GM21528 (cell line): ENCODE data around the gene SPATA6L.
"Not testable (repeated sequence)": the region's sequence is repeated elsewhere in the genome, so short reads cannot be mapped to it uniquely, and the experiment has no call there.

Experiments used
- ATAC-seq: cut with Tn5 transposase; IDR thresholded peaks from one replicate; pipeline ENCODE4 v1.9.1; 2021; ENCODE audit warnings: mild to moderate bottlenecking, moderate library complexity; ENCODE audit not compliant: unreplicated experiment, low FRiP score

SPATA6L gene

DNA sequence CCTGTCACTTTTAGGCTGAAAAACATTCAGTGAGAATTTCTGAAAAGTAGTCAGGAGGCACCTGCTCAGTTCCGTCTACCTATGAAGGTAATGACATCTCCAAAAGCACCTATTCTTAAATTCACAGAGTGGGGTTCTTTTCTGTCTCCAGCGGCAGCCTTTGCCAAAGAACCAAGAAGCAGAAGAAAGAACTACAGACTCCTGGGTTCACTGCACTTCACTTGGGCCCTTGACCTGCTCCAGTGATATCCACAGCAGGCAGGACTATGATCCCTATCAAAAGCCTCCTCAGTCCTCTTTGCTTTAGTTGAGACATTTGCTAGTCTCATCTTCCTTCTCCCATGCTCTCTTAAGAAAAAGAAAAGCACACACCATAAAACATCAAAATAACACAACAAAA lies 23.9 kb downstream of the SPATA6L start:
- ATAC-seq: no peak

DNA sequence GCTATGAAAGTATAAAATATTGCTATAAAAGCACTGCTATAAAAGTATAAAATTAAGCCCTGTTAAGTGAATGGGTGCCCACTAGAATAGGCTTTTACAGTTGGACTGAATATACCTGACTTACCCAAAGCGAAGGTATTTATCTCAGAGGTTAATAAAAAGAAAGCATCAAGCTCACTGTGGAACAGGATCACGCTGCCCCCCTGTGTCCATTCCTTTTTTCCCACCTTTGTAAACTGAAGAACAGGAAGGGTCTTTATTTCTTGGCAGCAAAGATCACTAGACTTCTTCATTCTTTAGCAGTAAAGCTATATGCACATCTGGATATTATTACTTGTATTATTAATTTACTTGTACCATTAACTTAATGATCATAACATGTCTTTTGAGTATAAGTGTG lies 26.3 kb downstream of the SPATA6L start:
- no peak for ATAC-seq

DNA sequence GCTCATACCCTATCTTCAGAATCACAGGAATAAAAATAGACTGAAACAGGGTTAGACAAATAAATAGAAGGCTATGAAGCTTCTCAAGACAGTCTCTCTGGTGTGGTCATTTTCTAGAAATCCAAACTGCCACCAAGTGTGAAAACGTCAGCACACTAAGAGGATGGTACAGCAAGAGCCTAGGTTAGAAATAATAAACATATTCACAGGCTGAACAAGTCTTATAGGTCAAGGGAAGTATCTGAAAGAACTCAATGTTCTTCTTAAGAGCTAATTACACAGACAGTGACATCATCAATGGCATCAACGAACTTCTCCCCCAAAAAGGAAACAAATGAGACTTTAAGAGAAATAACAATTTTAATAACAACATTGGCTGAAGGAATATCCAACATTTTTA lies 26.9 kb downstream of the SPATA6L start:
- ATAC-seq: no peak

DNA sequence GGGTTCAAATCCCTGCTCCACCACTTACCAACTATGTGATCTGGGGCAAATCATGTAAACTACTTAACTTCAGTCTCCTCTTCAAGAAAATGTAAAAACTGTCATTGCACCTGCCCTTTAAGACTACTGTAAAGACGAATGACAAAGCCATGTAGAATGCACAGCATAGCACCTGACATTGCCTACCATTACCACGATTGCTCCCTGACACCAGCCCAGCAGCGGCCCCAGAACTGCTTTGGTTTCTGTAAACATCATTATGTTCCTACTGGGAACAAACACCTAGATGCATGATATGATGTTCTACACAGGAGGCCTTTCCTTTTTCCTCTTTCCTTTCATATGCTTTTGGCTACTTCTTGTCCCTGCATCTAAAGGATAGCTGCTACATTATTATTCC lies 27.3 kb downstream of the SPATA6L start:
- no peak for ATAC-seq

DNA sequence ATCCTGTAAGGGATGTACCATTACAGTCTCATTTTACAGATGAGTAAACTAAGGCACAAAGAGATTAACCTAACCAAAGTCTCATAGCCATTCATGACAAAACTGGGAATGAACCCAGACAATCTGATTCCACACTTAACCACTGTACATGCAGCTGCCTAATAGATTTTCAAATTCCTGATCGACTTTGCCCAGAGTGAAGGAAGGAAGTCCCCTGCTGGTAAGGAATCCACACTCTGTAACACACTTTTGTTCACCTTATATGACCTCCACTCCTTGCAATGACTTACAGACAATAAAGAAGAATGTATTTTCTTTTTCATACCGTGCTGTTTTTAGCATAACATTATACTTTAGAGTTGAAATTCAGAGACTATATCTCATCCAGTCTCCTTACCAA lies 35.4 kb downstream of the SPATA6L start:
- no peak for ATAC-seq

DNA sequence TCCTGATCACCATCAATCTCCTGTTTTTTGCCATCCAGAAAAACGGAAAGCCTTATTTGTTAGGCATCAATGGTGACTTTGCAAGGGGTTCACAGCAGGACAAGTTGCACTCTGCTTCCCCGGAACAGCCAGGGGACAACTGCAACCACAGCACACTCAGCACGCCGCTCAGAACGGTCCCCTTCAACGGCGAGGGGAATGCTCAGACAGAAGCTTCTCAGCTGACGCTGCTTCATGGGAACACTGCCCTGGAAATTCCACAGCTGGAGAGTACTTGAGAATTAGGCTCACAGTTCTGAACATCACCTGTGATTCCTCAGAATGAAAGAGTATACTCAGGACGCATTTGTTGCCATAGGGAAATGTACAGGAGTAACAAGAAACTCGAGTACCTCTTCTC lies 44.3 kb downstream of the SPATA6L start:
- ATAC-seq: no peak

DNA sequence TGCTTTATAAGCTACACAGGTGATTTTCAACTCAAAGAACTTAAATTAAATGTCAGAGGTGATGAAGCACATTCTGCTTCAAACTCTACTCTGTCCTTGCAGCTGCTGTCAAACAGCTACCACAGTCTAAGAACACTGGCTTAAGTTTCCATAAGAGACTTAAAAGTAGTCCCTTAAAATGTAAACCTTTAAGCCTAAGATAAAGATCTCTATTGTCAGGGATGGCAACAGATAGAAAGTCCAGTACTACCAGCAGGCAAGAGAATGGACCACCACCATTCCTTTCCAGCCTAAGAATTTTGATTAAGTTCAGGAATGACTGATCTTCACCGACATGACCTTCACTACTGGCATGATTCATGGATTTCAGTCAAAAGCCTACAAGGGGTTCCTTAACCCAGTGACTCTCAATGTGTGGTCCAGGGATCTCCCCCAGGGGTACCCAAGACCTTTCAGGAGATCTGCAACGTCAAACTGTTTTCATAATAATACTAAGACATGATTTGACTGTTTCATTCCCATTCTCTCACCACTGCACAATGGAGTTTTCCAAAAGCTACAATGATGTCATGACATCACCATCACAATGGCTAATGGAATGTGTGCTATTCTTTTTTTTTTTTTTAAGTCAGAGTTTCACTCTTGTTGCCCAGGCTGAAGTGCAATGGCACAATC lies 45.3 kb downstream of the SPATA6L start:
- ATAC-seq: no peak

DNA sequence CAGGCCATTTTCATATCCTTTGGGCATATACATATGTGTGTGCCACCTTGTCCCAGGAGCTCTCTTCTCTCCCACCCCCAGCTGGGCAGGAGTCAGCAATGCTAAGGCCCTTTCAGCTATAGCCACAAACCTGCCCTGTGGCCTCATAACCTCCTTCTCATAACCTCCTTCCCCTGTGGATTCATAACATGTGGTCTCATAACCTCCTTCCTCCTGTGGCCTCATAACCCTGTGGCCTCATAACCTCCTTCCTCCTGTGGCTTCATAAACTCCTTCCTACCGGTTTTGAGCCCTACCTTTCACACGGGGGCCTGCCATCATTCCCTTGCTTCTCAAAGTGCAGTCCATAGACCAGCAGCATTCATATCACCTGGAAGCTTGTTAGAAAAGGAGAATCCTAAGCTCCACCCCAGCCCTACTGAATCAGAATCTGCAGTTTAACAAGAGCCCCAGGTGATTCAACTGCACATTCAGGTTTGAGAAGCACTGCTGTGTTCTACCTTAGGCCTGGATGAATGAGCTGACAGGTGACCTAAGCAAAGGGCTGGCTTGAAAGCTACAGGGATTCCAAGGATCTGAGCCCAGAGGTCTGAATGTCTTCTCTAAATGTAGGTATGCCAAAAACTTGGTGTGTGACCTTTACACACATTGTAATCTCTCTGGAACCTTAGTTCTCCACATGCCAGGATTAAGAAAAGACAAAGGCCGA lies 46.1 kb downstream of the SPATA6L start:
- ATAC-seq: no peak

DNA sequence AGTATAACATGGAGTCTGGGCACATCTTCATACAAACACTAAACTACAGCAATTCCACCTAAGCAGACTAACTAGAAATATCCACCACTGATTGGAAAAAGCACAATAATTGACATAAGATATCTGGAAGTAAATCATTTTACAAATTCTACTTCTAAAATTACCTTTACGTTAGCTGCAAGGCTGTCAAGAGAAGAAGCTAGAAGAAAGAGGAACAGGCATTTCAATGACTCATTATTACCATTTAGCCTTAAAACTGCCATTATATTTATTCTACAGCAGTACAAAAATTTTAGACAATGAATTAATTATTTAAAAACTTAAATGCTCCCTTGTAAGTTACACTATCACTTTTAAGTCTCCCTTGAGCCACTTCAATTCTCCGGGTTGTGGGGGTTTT lies 47.6 kb downstream of the SPATA6L start:
- no peak for ATAC-seq

DNA sequence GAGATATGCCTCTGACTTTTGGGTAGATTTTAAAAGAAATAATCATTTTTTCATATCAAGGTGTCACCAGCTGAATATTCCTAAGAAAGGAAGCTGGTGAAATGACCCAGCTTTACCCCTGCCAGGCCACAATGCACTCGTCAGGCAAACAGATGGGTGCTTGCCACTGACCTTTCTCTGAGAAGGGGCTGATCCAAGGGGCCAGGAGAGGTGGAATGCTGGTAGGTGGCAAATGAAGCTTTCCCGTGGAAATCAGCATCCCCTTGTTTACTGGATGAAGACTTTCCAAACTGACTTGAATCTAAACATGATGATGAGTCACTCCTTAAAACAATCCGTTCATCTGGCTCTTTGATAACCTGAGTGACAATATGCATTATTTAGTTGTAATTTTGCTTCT lies 48.5 kb downstream of the SPATA6L start:
- ATAC-seq: no peak

DNA sequence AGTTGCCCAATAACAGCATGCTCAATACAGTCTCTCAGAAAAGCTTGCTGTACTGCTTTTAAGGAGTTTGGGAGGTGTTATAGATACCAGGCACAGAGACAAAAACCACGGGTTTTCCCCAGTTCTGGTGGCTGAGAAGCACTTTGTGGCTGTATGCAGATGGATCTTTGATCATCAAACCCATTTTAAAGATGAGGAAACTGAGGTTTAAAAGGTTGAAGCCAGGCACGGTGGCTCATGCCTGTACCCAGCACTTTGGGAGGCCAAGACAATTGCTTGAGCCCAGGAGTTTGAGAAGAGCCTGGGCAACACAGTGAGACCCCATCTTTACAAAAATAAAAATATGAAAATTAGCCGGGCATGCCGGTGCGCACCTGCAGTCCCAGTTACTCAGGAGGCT lies 50.5 kb downstream of the SPATA6L start:
- no peak for ATAC-seq

DNA sequence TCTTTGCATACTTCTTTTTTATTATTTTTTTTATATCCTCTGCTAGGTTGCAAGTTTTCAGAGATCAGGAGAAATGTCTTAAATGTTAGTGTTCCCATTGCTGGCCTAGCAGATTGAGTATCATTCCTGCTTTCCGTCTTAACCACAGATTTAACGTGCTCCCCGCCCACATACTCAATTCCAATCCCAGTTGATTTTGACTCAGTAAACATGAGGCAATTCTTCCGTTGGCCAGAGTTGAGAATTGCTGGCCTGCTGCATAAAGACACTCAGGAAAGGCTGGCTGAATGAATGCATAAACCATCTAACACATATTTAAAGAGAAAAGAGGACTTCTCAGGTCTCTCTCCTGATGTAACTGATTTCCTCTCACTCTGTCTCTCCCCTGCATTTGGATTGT lies 51.0 kb downstream of the SPATA6L start:
- ATAC-seq: no peak

DNA sequence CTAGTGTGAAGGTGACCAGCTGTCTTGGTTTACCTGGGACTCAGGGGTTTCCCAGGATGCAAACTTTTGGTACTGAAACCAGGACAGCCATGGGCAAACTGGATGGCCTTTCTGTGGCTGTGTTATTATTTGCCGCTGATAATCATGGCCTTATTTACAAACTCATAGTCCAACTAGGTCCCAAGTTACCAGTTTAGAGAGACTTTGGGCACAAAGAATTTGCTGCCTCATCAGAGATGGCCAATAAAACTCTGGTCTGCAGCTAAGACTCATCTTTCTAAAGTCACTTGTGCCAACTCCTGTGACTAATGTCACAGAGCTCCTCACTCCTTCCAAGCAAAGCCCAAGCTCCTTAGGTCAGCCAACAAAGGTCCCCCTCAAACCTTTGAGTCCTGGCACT lies 51.7 kb downstream of the SPATA6L start:
- ATAC-seq: no peak

DNA sequence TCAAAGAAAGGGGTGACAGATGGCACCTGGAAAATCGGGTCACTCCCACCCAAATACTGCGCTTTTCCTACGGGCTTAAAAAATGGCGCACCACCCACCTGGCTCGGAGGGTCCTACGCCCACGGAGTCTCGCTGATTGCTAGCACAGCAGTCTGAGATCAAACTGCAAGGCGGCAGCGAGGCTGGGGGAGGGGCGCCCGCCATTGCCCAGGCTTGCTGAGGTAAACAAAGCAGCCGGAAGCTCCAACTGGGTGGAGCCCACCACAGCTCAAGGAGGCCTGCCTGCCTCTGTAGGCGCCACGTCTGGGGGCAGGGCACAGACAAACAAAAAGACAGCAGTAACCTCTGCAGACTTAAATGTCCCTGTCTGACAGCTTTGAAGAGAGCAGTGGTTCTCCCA lies 60.2 kb downstream of the SPATA6L start:
- ATAC-seq: not testable (repeated sequence)

DNA sequence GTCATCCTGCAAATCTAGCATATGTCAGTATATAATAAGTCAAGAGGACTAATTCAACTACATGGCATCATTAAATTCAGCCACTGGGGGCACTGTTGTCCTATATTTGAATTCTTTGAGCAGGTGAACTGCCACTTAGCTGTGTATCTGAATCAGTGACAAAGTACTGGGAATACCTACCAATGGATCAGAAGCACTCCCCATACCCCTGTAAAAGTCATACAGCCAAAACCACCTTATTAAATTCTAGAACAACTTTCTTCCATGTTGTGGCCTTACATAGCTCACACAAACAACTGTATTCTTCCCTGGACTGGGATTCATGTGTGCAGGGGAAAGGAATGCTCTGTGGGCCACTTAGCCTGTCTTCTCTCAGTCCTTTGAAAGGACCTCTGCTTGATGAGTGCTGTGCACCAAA lies 61.6 kb downstream of the SPATA6L start:
- ATAC-seq: peak; percentile 79

DNA sequence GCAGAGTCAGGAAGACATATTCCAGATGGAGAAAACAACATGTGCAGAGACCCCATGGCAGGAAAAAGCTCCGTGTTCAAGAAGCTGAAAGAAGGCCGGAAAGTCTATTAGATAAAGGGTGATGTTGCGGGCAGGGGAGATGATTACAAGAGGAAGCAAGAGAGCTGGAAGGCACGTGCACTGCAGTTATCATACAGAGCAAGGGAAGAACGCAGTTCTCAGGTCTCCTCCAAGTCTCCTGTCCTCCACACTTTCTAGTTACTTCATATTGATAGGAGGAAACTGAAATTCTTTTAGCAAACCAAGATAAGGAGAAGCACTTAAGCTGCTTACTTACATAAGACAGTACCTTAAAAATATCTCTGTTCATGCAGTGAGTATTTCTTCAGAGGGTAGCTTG lies 62.5 kb downstream of the SPATA6L start:
- no peak for ATAC-seq

DNA sequence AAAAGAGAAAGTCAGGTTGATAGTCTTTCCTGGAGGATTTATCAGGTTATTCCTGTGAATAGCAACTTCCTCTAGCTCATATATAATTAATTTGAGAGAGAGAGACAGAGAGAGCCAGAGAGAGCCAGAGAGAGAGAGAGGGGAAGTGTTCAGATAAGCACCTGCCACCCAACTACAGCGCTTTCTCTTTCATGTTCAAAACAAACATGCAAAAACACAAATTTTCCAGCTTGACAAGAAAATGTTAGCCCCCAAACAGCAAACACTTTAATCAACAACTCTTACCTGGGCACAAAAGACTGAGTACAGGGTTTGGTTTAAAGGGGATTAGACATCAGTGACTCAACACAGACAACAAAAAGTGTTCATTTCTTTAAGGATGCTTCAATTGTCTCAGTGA lies 65.9 kb downstream of the SPATA6L start:
- no peak for ATAC-seq

DNA sequence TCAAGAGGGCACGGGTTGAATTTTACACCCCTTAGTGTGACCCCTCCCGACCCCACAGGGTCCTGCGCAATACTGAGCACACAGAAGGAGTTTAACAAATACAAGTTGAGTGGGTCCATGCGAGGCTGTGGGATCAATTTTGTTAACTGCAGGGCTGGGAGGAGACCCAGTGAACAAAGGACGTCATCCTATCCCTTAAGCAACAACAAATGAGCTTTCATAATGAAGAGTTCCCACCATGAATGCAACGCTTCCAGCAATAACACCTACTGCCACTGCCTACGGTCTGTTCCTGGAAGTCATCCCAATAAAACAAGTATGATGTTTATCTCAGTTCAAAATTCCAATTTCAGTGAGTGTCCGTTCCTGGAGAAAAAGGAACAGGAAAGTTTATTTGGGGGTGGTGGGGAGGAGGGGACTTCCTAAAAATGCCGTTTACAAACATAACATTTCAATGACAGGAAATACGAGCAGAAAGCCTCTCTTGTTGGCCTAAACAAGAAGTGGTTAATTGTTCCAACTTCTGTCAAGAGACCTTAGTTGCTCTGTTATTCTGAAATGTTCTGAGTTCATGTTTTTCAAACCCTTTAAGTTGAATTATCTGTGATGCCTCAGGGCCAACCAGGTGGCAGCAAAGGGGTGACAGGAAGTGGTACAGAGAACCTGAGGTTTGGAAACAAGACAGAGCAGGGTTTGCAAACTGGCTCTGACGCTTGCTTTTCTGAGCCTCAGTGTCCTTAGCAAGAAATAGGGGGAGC lies 69.9 kb downstream of the SPATA6L start:
- peak; percentile 70 for ATAC-seq

DNA sequence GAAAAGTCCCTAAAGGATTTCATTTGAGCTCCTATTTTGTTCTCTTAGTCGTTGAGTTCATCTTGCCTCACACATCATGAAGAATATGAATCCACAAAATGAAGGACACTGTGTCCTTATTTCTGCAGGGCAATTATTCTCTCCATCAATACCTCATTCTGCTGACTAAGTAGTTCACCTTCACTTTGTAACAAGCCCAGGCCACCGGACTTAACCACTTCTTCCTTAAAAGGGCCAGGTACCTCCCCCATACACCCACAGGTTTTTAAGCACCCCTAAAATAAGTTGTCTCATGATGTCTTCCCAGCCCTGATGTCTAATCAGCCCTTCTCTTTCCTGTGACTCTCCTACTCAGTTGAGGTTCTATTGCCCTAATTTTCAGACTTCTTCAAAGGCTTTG lies 71.3 kb downstream of the SPATA6L start:
- ATAC-seq: no peak

DNA sequence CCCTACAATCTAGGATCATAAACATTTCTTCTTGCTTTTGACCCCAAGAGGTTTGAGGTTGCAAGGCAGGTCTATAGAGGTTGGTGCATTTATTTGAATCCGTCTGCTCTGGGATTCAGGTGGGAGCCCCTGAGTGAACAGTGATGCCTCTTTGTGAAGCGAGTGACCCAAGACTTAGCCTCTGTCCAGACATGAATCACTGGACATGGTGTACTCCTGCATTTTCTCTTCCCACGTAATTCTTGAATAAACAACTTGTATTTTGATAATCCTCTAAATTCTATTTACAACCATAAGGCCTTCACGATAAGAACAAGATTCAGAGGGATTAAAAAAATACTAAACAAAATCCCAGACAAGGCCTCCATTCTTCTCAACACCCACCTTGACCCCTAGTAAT lies 71.7 kb downstream of the SPATA6L start:
- ATAC-seq: no peak

DNA sequence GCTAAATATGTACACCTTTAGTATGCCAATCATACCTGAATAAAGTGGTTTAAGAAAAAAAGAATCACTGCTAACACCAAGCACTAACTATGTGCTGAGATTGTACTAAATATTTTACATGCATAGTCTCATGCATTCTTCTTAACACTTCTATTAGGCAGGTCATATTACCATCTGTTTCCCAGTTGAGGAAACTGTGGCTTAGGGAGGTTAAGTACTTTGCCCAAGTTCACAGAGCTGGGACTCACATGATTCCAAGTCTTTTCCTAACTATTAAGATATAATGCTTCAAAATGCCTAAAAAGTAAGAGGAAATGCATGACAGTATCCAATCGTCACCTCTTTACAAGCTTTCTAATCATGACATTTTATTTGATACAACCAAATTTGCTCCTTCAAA lies 73.4 kb downstream of the SPATA6L start:
- no peak for ATAC-seq

DNA sequence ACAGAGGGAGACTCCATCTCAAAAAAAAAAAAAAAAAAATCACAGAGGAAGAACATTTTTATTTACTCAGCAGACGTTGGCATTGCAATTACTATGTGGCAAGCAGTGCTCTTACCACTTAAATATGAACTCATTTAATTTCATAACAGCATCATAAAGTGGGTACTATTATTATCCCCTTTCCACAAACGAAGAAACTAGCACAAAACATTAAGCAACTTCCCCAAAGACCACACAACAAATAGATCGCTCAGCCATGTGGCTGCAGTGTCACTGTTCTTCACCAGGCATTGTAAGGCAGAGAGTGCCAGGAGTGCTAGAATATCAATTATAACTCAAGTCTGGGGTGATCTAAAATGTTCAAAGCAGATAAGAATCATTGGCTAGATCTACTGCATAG lies 74.0 kb downstream of the SPATA6L start:
- ATAC-seq: no peak
